ENCODE results near the gene TALDO1.

GRCh38 chr11:813072-813455, 65.8 kb downstream of the TALDO1 start:
- TF ChIP-seq POLR2A (IDR thresholded peaks at IDR 0.05) (no peak), CTCF (IDR thresholded peaks at IDR 0.05) (no peak)
